ENCODE data around the gene DHRS11.
"Not testable (repeated sequence)": the region's sequence is repeated elsewhere in the genome, so short reads cannot be mapped to it uniquely, and the experiment has no call there.

DHRS11 gene

DNA sequence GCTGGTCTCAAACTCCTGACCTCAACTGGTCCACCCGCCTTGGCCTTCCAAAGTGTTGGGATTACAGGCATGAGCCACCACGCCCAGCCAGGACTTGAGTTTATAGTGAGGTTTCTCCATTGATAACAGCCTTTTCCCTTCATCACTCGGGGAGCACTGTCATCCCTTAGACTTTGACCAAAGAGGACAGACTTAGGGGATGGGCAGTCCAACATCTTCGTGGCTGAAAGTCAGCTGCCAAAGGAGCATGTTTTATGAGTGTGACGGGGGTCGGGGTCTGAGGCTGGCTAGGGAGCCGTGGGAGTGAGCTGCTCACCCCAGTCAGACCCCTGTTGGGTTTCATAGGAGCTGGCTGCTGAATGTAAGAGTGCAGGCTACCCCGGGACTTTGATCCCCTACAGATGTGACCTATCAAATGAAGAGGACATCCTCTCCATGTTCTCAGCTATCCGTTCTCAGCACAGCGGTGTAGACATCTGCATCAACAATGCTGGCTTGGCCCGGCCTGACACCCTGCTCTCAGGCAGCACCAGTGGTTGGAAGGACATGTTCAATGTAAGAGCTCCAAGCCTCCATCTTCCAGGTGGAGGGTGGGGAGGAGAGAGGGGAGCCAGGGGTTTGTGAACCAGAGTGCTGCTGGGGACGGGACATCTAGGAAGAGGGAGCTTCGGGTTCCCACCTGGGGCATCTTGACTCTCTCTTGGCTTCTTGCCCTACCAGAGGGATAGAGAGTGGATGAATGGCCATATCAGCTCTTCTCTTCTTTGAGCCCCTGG, 3.1 kb downstream of the DHRS11 start:
- DNase-seq: no peak

GRCh38 chr17:36597226-36597625, 5.5 kb downstream of the DHRS11 start:
- no peak for DNase-seq

- no peak for DNase-seq
Observed at GRCh38 chr17:36597866-36598777, 6.4 kb downstream of the DHRS11 start.

GRCh38 chr17:36598951-36599401, 7.3 kb downstream of the DHRS11 start:
- DNase-seq: no peak

GRCh38 chr17:36599546-36600250, 8.0 kb downstream of the DHRS11 start:
- DNase-seq: no peak

DNA sequence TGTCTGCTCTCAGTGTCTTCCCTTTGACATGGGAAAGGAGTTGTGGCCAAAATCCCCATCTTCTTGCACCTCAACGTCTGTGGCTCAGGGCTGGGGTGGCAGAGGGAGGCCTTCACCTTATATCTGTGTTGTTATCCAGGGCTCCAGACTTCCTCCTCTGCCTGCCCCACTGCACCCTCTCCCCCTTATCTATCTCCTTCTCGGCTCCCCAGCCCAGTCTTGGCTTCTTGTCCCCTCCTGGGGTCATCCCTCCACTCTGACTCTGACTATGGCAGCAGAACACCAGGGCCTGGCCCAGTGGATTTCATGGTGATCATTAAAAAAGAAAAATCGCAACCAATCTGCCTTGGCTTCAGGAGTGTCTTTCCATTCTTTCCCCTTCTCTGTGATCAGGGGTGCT, 8.8 kb downstream of the DHRS11 start:
- no peak for DNase-seq

DNA sequence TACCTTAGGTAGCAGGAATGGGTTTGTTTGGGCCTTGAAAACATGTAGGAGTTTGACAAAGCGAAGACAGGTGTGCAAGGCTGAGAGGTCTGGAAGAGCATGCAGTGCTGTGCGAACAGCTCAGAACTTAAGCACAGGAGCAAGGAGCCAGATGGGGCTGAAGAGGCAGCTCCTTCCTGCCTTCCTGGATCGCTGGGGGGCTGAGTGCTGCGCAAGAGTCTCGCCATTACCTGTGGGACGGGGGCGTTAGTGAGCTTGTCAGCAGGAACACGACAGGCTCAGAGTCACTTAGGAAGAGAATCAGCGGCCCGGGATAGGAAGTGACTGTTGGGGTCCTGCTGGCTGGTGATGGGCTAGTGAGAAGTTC, 9.2 kb downstream of the DHRS11 start:
- DNase-seq: no peak

- DNase-seq: peak; percentile 91
Observed at GRCh38 chr17:36601303-36602029, 9.8 kb downstream of the DHRS11 start, which contains the start of gene MRM1. MRM1 (plus strand) TSS chr17:36601583; CDS start chr17:36601811, 228 bp downstream.

- DNase-seq: no peak
Observed at GRCh38 chr17:36602030-36602748, 10.5 kb downstream of the DHRS11 start.

DNA sequence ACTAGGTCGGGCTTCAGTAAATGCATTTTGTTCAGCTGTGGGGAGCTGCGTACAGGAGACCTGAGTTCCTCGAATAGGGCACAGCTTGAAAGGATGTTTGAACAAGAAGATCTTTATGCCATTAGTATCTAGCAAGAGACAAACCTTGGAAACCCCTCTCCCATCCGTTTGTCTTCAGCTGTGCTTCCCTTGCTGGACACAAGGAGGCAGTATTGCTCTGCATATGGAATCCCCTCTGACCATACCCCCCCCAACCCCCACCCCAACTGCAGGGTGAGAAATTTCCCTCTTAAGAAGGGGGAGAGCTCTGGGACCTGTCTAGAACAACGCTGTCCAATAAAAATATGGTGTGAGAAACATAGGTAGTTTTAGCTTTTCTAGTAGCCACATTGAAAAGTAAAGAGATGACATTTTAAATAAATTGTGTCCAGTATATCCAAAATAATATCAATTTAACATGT, 11.3 kb downstream of the DHRS11 start:
- DNase-seq: peak; percentile 76

DNA sequence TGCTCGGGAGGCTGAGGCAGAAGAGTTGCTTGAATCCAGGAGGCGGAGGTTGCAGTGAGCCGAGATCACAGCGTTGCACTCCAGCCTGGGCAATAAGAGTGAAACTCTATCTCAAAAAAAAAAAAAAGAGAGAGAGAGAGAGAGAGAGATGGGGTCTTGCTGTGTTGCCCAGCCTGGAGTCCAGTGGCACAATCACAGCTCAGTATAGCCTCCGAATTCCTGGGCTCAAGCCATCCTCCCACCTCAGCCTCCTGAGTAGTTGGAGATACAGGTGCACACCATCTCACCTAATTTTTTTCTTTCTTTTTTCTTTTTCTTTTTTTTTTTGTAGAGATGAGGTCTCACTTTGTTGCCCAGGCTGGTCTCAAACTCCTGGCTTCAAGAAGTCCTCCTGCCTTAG, 13.3 kb downstream of the DHRS11 start:
- DNase-seq: not testable (repeated sequence)

- DNase-seq: no peak
Observed at GRCh38 chr17:36608280-36608679, 16.6 kb downstream of the DHRS11 start.

DNA sequence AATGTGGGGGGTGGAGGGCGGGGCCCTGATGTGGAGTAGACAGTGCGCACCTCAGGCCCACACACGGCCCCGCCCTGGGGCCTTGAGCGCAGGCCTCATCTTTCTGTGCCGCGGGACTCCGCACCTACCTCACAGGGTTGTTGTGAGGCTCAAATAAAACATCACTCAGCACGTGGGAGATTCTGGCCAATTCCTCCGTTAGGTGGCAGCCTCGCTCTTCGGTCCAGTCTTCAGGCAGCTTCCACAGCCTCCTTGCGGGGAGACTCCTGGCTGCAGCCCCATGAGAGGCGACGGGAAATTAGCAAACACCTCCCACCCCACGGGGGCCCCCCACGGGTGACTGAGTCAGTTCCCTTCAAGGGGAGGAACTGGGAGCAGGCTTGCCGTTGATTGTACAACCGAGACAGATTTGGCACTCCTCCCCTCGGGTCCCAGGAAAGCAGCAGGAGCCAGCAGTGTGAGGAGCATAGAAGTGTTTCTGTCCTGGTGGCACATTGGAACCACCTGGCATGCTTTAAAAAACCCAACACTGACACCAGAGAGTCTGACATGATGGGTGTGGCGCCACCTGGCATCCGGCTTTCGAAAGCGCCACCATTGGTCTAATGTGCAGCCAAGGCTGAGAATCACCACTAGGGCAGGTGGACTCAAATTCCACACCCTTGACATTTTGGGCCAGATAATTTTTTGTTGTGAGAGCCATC, 17.3 kb downstream of the DHRS11 start:
- DNase-seq: peak; percentile 79

DNA sequence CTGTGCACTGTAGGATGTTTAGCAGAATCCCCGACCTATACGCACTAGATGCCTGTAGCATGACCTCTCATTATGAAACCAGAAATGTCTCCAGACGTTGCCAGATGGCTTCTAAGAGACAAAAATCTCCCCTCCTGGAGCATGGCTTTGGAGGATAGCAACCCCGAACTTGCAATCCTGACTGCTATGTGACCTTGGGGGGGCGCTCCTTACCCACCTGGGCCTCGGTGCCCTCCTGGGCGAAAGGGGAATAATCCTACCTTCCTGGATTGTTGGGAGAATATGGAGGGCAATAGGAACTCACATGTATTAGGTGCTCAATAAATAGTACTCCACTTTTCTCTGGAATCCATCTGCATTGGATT, 17.8 kb downstream of the DHRS11 start:
- no peak for DNase-seq

DNA sequence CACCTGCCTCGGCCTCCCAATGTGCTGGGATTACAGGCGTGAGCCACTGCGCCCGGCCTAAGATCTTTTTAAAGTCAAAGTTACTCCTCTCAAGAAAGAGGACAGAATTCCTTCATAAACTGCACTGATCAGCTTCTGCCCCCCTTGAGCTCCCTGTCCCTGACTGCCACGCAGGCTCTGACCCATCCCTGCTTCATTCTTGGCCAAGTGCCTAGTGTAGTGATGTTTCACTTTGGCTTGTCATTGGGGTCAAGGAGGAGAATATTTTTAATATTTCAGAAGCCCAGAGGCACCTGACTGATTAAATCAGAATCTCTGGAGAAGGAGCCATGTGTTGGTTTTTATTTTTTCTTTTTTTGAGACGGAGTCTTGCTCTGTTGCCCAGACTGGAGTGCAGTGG, 18.8 kb downstream of the DHRS11 start:
- DNase-seq: no peak

- DNase-seq: no peak
Observed at GRCh38 chr17:36611345-36612072, 19.8 kb downstream of the DHRS11 start.

DNA sequence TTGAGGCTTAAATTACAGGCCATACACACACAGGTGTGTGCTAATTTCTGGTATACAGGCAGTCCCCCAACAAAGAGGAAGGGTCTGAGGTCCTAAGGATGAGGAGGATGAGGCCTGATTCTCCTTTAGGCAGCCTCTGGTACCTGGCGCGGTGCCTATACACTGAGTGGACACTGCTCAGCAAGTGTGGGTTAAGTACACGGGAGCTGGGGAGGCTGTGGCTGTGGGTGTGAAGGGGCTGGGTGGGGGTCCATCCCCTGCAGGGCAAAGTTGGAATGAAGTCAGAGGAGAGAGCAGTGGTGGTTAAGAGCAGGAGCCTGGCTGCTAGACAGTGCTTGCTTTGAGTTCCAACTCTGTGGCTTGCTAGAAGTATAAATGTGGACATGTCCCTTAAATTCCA, 20.6 kb downstream of the DHRS11 start:
- no peak for DNase-seq

GRCh38 chr17:36613155-36613554, 21.5 kb downstream of the DHRS11 start:
- no peak for DNase-seq

DNA sequence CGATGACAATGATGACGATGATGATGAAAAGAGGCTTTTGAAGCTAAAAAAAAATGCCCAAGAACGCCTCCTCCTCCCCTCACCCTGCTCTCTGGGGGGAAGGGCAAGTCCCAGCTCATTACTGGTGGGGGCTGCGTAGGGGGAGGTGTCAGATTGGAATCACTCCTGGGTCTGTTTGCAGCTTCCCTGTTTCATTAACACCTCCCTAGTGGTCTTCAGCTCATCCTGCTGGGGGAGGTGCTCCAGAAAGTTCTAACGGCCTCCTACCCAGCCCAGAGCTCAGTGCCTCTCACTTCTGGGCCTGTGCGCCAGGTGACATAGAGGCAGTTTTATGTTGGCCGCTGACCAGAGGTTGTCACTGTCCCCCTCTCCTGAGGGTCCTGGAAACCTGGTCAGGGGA, 22.4 kb downstream of the DHRS11 start:
- DNase-seq: no peak

DNA sequence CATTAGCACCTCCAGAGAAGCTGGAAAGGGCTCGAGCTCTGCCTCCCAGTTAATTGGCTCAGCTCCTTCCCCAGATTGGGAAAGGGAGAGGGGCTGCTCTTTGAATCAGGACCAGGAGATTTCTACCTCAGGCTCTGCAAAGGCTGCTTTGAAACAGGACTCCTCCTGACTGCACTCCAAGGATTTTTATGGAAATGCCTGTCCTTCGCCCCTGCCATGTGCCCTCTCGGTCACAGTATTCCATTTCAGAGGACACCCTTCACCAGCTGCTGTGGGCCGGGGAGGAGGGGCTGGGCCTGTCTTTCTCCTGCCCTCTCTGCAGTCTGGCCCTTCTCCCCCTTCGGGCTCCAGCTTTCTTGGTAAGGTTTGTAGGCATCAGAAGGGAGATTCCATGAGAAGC, 23.3 kb downstream of the DHRS11 start:
- DNase-seq: no peak
